Nephron progenitor cell (in vitro differentiated cells): ENCODE measurements around the gene PCDH9.
A peak's percentile ranks its signal among the peaks of the same experiment; 100 is the strongest.

Experiments
- DNase-seq: peaks from one replicate; pipeline ENCODE4 v3.0.0; 2021
- H3K27ac Mint-ChIP-seq: 2 replicates; pipeline ENCODE4 v1.8.0; 2021; ENCODE audit warnings: mild to moderate bottlenecking, moderate library complexity, mixed read lengths
- H3K27me3 Mint-ChIP-seq: 2 replicates; pipeline ENCODE4 v1.8.0; 2021; ENCODE audit warnings: mild to moderate bottlenecking, low read depth, mixed read lengths; ENCODE audit not compliant: poor library complexity
- H3K36me3 Mint-ChIP-seq: 2 replicates; pipeline ENCODE4 v1.8.0; 2021; ENCODE audit warnings: low read depth, mixed read lengths
- H3K4me1 Mint-ChIP-seq: 2 replicates; pipeline ENCODE4 v1.8.0; 2021; ENCODE audit warnings: mixed read lengths
- H3K4me3 Mint-ChIP-seq: 2 replicates; pipeline ENCODE4 v1.8.0; 2021; ENCODE audit warnings: mild to moderate bottlenecking, moderate library complexity, mixed read lengths
- H3K9me3 Mint-ChIP-seq: 2 replicates; pipeline ENCODE4 v1.8.0; 2021; ENCODE audit warnings: mild to moderate bottlenecking, moderate library complexity, mixed read lengths
- TF ChIP-seq, protein P1 (sequence below): fragments of 200-600 bp; sonication (generic); IDR thresholded peaks from 2 replicates; pipeline ENCODE4 v1.5.0; 2021; ENCODE audit warnings: antibody characterized with exemption

The PCDH9 gene

DNA sequence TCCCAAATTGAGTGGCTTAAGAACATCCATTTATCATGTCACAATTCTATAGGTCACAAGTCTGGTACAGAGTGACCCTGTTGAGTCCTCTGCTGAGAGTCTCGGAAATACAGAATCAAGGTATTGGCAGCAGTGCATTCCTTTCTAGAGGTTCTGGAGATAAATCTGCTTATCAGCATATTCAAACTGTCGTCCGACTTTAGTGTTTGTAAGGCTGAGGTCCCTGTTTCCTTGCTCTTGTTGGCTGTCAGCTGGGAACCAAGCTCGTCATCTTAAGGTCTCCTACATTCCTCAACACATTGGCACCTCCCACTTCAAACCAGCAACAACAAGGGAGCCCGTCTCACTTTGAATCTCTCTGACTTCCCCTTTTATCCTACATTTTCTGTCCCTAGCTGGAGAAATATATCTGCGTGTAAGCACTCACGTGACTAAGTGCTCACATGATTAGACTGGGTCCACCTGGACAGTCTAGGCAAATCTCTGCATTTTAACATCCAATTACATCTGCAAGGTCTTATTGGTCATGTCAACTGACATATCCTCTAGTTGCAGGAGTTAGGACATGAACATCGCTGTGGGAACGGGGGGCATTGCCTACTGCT lies 886.8 kb downstream of the PCDH9 start:
- no peaks in the 10 kb centered on the region for H3K36me3 Mint-ChIP-seq
- H3K27ac Mint-ChIP-seq, result peak overlapping the region; percentile 60
- H3K27me3 Mint-ChIP-seq, result no peaks in the 10 kb centered on the region
- H3K4me1 Mint-ChIP-seq, result peaks cover 60% of the 10 kb centered on the region
- no peaks in the 10 kb centered on the region for H3K9me3 Mint-ChIP-seq
- H3K4me3 Mint-ChIP-seq, result no peak overlapping the region
- no peak for DNase-seq
- TF ChIP-seq, protein P1, sequence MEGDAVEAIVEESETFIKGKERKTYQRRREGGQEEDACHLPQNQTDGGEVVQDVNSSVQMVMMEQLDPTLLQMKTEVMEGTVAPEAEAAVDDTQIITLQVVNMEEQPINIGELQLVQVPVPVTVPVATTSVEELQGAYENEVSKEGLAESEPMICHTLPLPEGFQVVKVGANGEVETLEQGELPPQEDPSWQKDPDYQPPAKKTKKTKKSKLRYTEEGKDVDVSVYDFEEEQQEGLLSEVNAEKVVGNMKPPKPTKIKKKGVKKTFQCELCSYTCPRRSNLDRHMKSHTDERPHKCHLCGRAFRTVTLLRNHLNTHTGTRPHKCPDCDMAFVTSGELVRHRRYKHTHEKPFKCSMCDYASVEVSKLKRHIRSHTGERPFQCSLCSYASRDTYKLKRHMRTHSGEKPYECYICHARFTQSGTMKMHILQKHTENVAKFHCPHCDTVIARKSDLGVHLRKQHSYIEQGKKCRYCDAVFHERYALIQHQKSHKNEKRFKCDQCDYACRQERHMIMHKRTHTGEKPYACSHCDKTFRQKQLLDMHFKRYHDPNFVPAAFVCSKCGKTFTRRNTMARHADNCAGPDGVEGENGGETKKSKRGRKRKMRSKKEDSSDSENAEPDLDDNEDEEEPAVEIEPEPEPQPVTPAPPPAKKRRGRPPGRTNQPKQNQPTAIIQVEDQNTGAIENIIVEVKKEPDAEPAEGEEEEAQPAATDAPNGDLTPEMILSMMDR, result no peak

DNA sequence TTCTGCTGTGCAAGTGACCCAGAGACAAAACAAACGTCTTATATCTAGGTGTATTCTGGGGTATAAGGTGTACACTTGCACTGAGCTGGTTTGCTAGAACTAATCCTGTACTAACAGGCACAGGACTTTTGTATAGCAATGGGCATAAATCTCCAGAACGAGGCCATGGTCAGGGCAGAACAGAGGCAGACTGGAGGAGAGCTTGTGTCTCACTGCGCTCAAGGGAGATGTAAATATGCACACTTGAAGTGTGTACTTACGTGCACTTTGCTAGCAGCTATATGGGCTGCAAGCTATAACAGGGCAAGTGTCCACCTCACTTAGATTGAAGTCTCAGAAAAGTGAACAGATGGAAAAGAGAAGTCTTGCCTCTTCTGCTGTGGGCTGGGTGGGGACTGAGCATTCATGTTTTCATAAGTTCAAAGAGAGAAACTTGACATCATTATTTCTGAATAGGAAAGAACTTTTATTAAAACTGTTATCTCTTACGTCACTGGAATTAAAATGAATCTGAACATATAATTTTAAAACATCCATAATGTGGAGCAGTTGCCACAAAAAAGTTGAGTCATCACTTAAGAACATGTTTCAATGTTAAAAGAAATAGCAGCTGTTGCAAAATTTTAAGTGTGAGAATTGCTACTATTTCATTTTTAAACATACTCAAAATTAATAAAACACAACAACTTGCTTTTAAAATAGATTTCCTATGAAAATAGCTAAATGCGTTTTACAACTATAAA lies 888.3 kb downstream of the PCDH9 start:
- no peaks in the 10 kb centered on the region for H3K9me3 Mint-ChIP-seq
- no peaks in the 10 kb centered on the region for H3K27me3 Mint-ChIP-seq
- H3K4me1 Mint-ChIP-seq, result peaks cover 49% of the 10 kb centered on the region
- TF ChIP-seq, protein P1, result no peak
- no peaks in the 10 kb centered on the region for H3K36me3 Mint-ChIP-seq
- DNase-seq, result no peak
- peak overlapping the region; percentile 94 for H3K27ac Mint-ChIP-seq
- no peak overlapping the region for H3K4me3 Mint-ChIP-seq

DNA sequence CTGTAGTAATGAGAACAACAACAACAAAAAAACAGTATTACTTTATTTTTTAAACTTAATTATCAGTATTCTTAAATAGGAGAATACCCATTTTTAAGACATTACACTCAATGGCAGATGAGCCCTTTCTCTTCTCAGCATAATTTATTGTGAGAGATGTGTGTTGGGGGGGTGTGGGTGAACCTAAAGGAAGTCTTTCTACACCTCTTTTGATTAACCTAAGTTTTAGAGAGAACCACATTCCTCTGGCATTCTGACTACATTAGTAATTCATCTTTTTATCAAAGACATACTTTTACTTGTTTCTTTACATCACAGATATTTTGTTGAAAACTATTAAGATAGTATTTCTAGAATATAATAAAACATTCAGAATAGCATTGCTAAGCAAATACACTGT lies 890.9 kb downstream of the PCDH9 start:
- Mint-ChIP-seq H3K4me3 (no peak overlapping the region), H3K27me3 (no peaks in the 10 kb centered on the region), H3K9me3 (no peaks in the 10 kb centered on the region), H3K4me1 (peaks cover 39% of the 10 kb centered on the region), H3K36me3 (no peaks in the 10 kb centered on the region), H3K27ac (no peak overlapping the region)
- TF ChIP-seq, protein P1, result no peak
- no peak for DNase-seq

DNA sequence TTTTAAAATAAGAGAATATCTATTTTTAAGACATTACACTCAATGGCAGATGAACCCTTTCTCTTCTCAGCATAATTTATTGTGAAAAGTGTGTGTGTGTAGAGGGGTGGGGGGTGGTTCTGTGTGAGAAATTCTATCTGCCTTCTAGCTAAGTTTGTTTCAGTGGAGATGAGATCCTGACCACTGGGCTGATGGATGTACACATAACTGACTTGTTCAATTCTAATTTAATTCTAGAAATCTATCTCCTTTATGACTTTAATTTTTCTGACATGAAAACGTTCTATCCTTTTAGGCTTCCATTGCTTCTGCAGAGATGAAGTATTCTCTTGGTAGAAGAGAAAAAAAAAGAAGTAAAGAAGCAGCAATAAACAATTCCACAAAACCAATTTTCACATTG lies 891.6 kb downstream of the PCDH9 start:
- Mint-ChIP-seq H3K9me3 (no peaks in the 10 kb centered on the region), H3K4me3 (no peak overlapping the region), H3K4me1 (peaks cover 38% of the 10 kb centered on the region), H3K36me3 (no peaks in the 10 kb centered on the region), H3K27ac (no peak overlapping the region), H3K27me3 (no peaks in the 10 kb centered on the region)
- TF ChIP-seq, protein P1, result no peak
- DNase-seq, result no peak

DNA sequence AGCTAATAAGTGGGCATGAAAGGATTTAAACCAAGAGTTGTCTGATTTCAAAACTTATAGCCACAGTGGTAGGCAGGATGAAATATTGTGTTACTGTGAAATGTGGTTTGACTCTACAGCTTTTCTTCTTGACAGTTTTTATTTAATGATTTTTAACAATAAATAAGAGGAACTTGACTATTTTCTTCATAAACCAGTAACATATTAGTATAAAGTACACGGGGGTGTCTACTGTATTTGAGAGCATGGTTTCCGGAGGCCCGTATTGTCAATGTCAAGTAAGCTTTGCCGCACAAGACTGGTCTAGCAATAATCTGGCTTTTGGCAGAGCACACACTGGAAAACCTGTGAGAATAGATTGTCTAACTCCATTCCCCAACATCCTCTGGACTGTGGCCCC lies 894.5 kb downstream of the PCDH9 start:
- Mint-ChIP-seq H3K9me3 (no peaks in the 10 kb centered on the region), H3K4me1 (peaks cover 14% of the 10 kb centered on the region), H3K4me3 (no peak overlapping the region), H3K27ac (no peak overlapping the region), H3K36me3 (no peaks in the 10 kb centered on the region), H3K27me3 (no peaks in the 10 kb centered on the region)
- no peak for DNase-seq
- TF ChIP-seq, protein P1, result no peak

DNA sequence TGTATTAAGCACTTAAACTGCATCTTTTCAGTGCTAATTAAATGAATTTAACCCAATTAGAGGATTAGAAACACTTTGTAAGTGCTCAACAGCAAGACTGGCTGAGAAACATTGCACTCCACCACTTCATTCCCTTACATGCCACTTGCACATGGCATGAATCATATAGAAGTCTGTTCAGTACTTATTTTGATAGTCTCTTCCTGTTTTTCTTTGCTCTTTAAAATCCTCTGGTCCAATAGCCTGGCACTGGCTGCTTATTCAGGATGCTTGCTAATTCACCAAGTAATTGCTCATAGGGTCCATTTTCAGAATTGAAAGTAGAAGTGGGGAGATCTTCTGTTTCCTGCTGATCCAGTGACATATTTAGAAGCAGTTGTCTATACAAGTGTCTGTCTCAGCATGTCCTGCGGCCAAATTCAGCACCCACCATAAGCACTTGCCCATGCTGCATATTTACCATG lies 900.1 kb downstream of the PCDH9 start:
- H3K36me3 Mint-ChIP-seq, result no peaks in the 10 kb centered on the region
- H3K4me3 Mint-ChIP-seq, result no peak overlapping the region
- TF ChIP-seq, protein P1, result no peak
- DNase-seq, result no peak
- H3K27ac Mint-ChIP-seq, result peak overlapping the region; percentile 60
- peaks cover 6% of the 10 kb centered on the region for H3K4me1 Mint-ChIP-seq
- H3K27me3 Mint-ChIP-seq, result no peaks in the 10 kb centered on the region
- H3K9me3 Mint-ChIP-seq, result no peaks in the 10 kb centered on the region
